GM12892 (cell line): ENCODE data around the gene MBD5.

Experiments used
- POLR2A ChIP-seq: IDR thresholded peaks from 2 replicates; pipeline ENCODE4 v1.6.1; 2011; ENCODE audit warnings: low read depth, low read length, control low read depth
- POLR2AphosphoS5 ChIP-seq: IDR thresholded peaks from 2 replicates; pipeline ENCODE4 v1.6.1; 2011; ENCODE audit warnings: low read depth, low read length, control low read depth
- TAF1 ChIP-seq: IDR thresholded peaks from 2 replicates; pipeline ENCODE4 v1.6.1; 2011; ENCODE audit warnings: low read depth, mild to moderate bottlenecking, control low read depth, low read length, borderline replicate concordance

GRCh38 chr2:148362144-148362796 lies 341.4 kb downstream of the MBD5 start:
- TF ChIP-seq POLR2A (no peak), POLR2AphosphoS5 (no peak), TAF1 (no peak)
